Endothelial cell (in vitro differentiated cells): ENCODE results near the gene DNAH10. TPM values are rescaled to one million over a fixed set of nuclear protein-coding genes. Genes with fewer than 3 reads are reported as not detected.

Experiments used
- DNase-seq: peaks from one replicate; pipeline ENCODE4 v3.0.0; 2021; ENCODE audit warnings: low spot score
- H3K27ac Mint-ChIP-seq: one replicate; pipeline ENCODE4 v1.8.0; 2021; ENCODE audit warnings: mixed read lengths, inconsistent platforms; ENCODE audit not compliant: unreplicated experiment
- H3K27me3 Mint-ChIP-seq: one replicate; pipeline ENCODE4 v1.8.0; 2021; ENCODE audit warnings: mild to moderate bottlenecking, moderate library complexity, mixed read lengths, inconsistent platforms; ENCODE audit not compliant: unreplicated experiment
- H3K36me3 Mint-ChIP-seq: one replicate; pipeline ENCODE4 v1.8.0; 2021; ENCODE audit warnings: mild to moderate bottlenecking, low read depth, mixed read lengths, inconsistent platforms; ENCODE audit not compliant: unreplicated experiment
- H3K4me1 Mint-ChIP-seq: one replicate; pipeline ENCODE4 v1.8.0; 2021; ENCODE audit warnings: mild to moderate bottlenecking, mixed read lengths, inconsistent platforms; ENCODE audit not compliant: unreplicated experiment
- H3K4me3 Mint-ChIP-seq: one replicate; pipeline ENCODE4 v1.8.0; 2021; ENCODE audit warnings: mild to moderate bottlenecking, mixed read lengths, inconsistent platforms; ENCODE audit not compliant: unreplicated experiment
- H3K9me3 Mint-ChIP-seq: one replicate; pipeline ENCODE4 v1.8.0; 2021; ENCODE audit warnings: mixed read lengths, inconsistent platforms; ENCODE audit not compliant: unreplicated experiment
- total RNA-seq: library from RNA; stranded (reverse); fragmentation: NEBNext Ultra II Directional; extraction: Animal tissue kit (Norgen Biotek cat#: 25700); gene quantifications from one replicate; pipeline ENCODE4 v1.2.1, GENCODE V29; 2021; ENCODE audit not compliant: unreplicated experiment
- TF ChIP-seq, protein P1 (sequence below): fragments of 200-600 bp; sonication (generic); IDR thresholded peaks from one replicate; pipeline ENCODE4 v1.5.0; 2021; ENCODE audit warnings: antibody characterized with exemption; ENCODE audit not compliant: unreplicated experiment

The DNAH10 gene
- total RNA-seq, 1 donor from 2014 or later: 1.2 TPM

DNA sequence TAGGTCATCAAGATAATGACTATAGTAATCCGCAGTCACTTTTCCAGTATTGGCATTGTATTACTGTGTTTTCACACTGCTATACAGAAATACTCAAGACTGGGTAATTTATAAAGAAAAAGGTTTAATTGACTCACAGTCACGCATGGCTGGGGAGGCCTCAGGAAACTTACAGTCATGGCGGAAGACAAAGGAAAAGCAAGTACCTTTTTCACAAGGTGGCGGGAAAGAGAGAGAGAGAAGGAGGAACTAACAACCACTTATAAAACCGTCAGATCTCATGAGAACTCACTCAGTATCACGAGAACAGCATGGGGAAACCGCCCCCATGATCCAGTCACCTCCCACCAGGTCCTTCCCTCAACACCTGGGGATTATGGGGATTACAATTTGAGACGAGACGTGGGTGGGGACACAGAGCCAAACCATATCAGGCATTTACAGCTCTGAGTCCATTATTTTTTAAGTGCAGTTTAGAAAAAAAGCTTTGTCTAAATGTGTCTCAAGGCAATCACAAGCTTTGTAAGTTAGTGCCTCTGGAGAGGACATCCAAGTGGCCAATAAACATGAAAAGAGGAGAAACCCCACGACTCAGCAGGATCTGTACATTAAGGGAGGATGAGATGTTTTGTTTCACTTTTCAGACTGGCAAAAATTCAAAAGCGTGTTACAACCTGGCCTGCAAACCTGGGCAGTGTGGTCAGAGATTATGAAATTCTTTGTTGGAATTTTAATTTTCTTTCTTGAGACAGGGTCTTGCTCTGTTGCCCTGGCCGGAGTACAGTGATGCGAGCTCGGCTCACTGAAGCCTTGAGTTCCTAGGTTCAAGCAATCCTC, 82.0 kb downstream of the DNAH10 start:
- Mint-ChIP-seq H3K9me3 (no peaks in the 10 kb centered on the region), H3K4me3 (no peak overlapping the region), H3K27ac (no peak overlapping the region), H3K27me3 (peaks cover 3% of the 10 kb centered on the region), H3K36me3 (no peaks in the 10 kb centered on the region), H3K4me1 (no peaks in the 10 kb centered on the region)
- no peak for DNase-seq
- TF ChIP-seq, protein P1, sequence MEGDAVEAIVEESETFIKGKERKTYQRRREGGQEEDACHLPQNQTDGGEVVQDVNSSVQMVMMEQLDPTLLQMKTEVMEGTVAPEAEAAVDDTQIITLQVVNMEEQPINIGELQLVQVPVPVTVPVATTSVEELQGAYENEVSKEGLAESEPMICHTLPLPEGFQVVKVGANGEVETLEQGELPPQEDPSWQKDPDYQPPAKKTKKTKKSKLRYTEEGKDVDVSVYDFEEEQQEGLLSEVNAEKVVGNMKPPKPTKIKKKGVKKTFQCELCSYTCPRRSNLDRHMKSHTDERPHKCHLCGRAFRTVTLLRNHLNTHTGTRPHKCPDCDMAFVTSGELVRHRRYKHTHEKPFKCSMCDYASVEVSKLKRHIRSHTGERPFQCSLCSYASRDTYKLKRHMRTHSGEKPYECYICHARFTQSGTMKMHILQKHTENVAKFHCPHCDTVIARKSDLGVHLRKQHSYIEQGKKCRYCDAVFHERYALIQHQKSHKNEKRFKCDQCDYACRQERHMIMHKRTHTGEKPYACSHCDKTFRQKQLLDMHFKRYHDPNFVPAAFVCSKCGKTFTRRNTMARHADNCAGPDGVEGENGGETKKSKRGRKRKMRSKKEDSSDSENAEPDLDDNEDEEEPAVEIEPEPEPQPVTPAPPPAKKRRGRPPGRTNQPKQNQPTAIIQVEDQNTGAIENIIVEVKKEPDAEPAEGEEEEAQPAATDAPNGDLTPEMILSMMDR: no peak

DNA sequence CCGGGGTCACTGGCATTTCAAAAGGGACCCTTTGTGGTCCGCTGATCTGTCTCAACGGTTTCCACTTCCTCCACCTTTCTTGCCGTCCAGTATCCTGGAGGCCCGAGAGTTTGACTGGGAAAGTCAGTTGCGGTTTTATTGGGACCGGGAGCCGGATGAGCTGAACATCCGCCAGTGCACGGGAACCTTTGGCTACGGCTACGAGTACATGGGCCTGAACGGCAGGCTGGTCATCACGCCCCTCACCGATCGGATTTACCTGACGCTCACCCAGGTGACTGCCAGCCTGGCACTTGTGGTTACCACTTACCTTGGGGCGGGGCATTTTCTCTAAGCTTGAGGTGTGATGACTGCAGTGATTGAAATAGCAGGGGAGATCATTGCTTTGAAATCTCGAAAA, 83.8 kb downstream of the DNAH10 start:
- H3K27me3 Mint-ChIP-seq: peaks cover 3% of the 10 kb centered on the region
- no peaks in the 10 kb centered on the region for H3K9me3 Mint-ChIP-seq
- H3K27ac Mint-ChIP-seq: no peak overlapping the region
- no peak overlapping the region for H3K4me3 Mint-ChIP-seq
- H3K36me3 Mint-ChIP-seq: no peaks in the 10 kb centered on the region
- DNase-seq: no peak
- TF ChIP-seq, protein P1: no peak
- no peaks in the 10 kb centered on the region for H3K4me1 Mint-ChIP-seq

DNA sequence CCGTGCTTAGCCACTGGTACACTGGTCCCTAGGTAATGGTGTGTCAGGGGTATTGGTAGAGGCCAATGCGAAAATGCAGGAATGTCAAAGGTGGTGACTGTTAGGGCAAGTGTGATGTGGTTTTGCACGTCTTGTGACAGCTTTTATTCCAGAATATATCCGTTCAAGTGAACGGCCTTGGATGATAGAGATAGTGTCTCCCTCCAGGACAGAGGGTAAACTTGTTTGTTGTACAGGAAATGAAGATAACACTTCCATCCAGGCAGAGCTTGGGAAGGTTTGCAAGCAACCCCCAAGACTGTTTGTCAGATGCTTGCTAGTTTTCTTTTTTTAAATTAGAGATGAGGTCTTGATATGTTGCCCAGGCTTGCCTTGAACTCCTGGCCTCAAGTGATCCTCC, 84.2 kb downstream of the DNAH10 start:
- Mint-ChIP-seq H3K36me3 (no peaks in the 10 kb centered on the region), H3K4me3 (no peak overlapping the region), H3K27me3 (peaks cover 3% of the 10 kb centered on the region), H3K27ac (no peak overlapping the region), H3K4me1 (no peaks in the 10 kb centered on the region), H3K9me3 (no peaks in the 10 kb centered on the region)
- DNase-seq: no peak
- TF ChIP-seq, protein P1: no peak

DNA sequence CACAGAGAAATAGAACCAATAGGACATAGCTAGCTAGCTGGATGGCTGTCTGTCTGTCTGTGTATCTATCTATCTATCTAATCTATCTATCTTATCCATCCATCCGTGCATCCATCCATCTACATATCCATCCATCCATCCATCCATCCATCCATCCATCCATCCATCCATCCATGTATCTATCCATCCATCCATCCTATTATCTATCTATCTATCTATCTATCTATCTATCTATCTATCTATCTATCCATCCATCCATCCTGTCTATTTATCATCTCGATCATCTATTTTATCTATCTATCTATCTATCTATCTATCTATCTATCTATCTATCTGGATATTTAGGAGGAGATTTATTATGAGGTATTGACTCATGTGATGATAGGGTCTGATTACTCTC, 84.9 kb downstream of the DNAH10 start:
- no peaks in the 10 kb centered on the region for H3K4me1 Mint-ChIP-seq
- H3K27ac Mint-ChIP-seq: no peak overlapping the region
- DNase-seq: no peak

DNA sequence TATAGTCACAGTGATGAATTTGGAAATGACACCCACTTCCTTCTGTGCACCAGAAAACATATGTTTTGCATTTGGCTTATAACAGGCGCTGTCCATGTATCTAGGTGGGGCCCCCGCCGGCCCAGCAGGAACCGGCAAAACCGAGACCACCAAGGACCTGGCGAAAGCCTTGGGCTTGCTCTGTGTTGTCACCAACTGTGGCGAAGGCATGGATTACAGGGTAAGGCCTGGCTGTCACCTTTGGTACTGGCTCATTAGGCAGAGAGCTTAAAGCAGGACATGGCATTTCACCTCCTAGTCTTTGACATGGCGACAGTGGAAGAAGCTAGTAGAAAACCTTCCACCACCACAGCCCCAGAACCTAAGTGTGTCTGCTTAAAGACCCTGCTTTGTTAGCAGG, 85.8 kb downstream of the DNAH10 start:
- no peak overlapping the region for H3K27ac Mint-ChIP-seq
- no peaks in the 10 kb centered on the region for H3K4me1 Mint-ChIP-seq
- H3K36me3 Mint-ChIP-seq: no peaks in the 10 kb centered on the region
- no peak for DNase-seq
- TF ChIP-seq, protein P1: no peak
- peaks cover 5% of the 10 kb centered on the region for H3K27me3 Mint-ChIP-seq
- H3K9me3 Mint-ChIP-seq: no peaks in the 10 kb centered on the region
- no peak overlapping the region for H3K4me3 Mint-ChIP-seq

More for the DNA sequence above, 84.9 kb downstream of the DNAH10 start:
- Mint-ChIP-seq H3K9me3 (no peaks in the 10 kb centered on the region), H3K36me3 (no peaks in the 10 kb centered on the region), H3K27me3 (peaks cover 4% of the 10 kb centered on the region), H3K4me3 (no peak overlapping the region)
- TF ChIP-seq, protein P1: no peak
